ENCODE data around the gene DHPS.

GRCh38 chr19:12626958-12627357 is 54.7 kb downstream of the DHPS start:
- TF ChIP-seq POLR2A (IDR thresholded peaks at IDR 0.05; ENCODE audit: low read depth, low read length) (no peak), POLR2AphosphoS5 (IDR thresholded peaks at IDR 0.05; ENCODE audit: low read depth, low read length) (no peak), SPI1 (IDR thresholded peaks at IDR 0.05; ENCODE audit: low read depth, low read length) (no peak)
